ENCODE data around the gene NLRX1. TPM values are rescaled to one million over a fixed set of nuclear protein-coding genes. Genes with fewer than 3 reads are reported as not detected.
A peak's percentile ranks its signal among the peaks of the same experiment; 100 is the strongest.

NLRX1 gene
- total RNA-seq, 1 experiment from 2014 or later: 25.2 TPM

GRCh38 chr11:119154178-119154577, 14.3 kb upstream of the NLRX1 start:
- ATAC-seq (no peak), DNase-seq (ENCODE audit: low read depth, low spot score) (no peak)
- Histone ChIP-seq H3K27ac (ENCODE audit: low read length) (no peak overlapping the region), H3K27me3 (ENCODE audit: control insufficient read depth, insufficient read depth, low read length) (no peaks in the 10 kb centered on the region), H3K4me3 (ENCODE audit: low read depth in 2 of 2, low read length in 2 of 2) (no peak overlapping the region), H3K9me3 (ENCODE audit: control insufficient read depth, insufficient read depth, low read depth, low read length) (no peaks in the 10 kb centered on the region), H3K36me3 (ENCODE audit: control insufficient read depth, insufficient read depth, low read length) (no peaks in the 10 kb centered on the region), H3K4me1 (ENCODE audit: control insufficient read depth, insufficient read depth, low read length) (no peaks in the 10 kb centered on the region)
- no peak for TF ChIP-seq TCF7L2 (IDR thresholded peaks at IDR 0.05; ENCODE audit: low read depth, low read length)
- TF ChIP-seq SIN3A (IDR thresholded peaks at IDR 0.05; ENCODE audit: borderline replicate concordance, insufficient read depth, low read depth, low read length): no peak
- TF ChIP-seq CTCF (IDR thresholded peaks at IDR 0.05): no peak
- no peak for TF ChIP-seq POLR2AphosphoS5 (IDR thresholded peaks at IDR 0.05; ENCODE audit: low read depth, low read length)
- TF ChIP-seq REST (IDR thresholded peaks at IDR 0.05; ENCODE audit: insufficient read depth in 1 of 2, low read depth in 2 of 2, low read length in 1 of 2): no peak
- ChIA-PET CTCF (interaction anchor here (1.4 kb wide), 1 partner anchor 186 kb away, joined by 3 read pairs; no protein-coding TSS in a partner anchor), POLR2A (no interaction called here)
- in situ Hi-C loops (cut with HindIII; ENCODE audit: low pct_unique_long_range_greater_than_20kb, low sequenced_read_pairs): no loop called here
- BruUV-seq (replicated peaks): no TSS peak
- intact Hi-C loops (cut with micrococcal nuclease; ENCODE audit: unreplicated experiment): no loop called here

- POLR2A ChIA-PET: interaction anchor here (0.5 kb wide), 1 partner anchor 162 kb away, joined by 3 read pairs; no protein-coding TSS in a partner anchor
Observed at GRCh38 chr11:119155733-119156492, 12.6 kb upstream of the NLRX1 start.

More at GRCh38 chr11:119155733-119156492, 12.6 kb upstream of the NLRX1 start:
- no peaks in the 10 kb centered on the region for H3K27me3 ChIP-seq (ENCODE audit: control insufficient read depth, insufficient read depth, low read length)
- no peak overlapping the region for H3K4me3 ChIP-seq (ENCODE audit: low read depth in 2 of 2, low read length in 2 of 2)
- no peak for TF ChIP-seq CTCF (IDR thresholded peaks at IDR 0.05)
- no peak for TF ChIP-seq SIN3A (IDR thresholded peaks at IDR 0.05; ENCODE audit: borderline replicate concordance, insufficient read depth, low read depth, low read length)
- no peak for TF ChIP-seq TCF7L2 (IDR thresholded peaks at IDR 0.05; ENCODE audit: low read depth, low read length)
- TF ChIP-seq POLR2AphosphoS5 (IDR thresholded peaks at IDR 0.05; ENCODE audit: low read depth, low read length): no peak
- no peak for TF ChIP-seq REST (IDR thresholded peaks at IDR 0.05; ENCODE audit: insufficient read depth in 1 of 2, low read depth in 2 of 2, low read length in 1 of 2)
- no peaks in the 10 kb centered on the region for H3K4me1 ChIP-seq (ENCODE audit: control insufficient read depth, insufficient read depth, low read length)
- H3K9me3 ChIP-seq (ENCODE audit: control insufficient read depth, insufficient read depth, low read depth, low read length): no peaks in the 10 kb centered on the region
- DNase-seq (ENCODE audit: low read depth, low spot score): no peak
- intact Hi-C loops (cut with micrococcal nuclease; ENCODE audit: unreplicated experiment): no loop called here
- CTCF ChIA-PET: interaction anchor here (0.6 to 1.4 kb wide), 2 partner anchors 12 to 40 kb away, joined by 3 to 6 read pairs; no protein-coding TSS in a partner anchor
- ATAC-seq: peak; percentile 69
- in situ Hi-C loops (cut with HindIII; ENCODE audit: low pct_unique_long_range_greater_than_20kb, low sequenced_read_pairs): no loop called here
- no TSS peak for BruUV-seq (replicated peaks)
- no peaks in the 10 kb centered on the region for H3K36me3 ChIP-seq (ENCODE audit: control insufficient read depth, insufficient read depth, low read length)
- no peak overlapping the region for H3K27ac ChIP-seq (ENCODE audit: low read length)

All from Panc1 (cell line).